SK-N-SH treated with all-trans-retinoic acid at 6 μM for 48 hours (cell line): ENCODE measurements around the gene STEAP1.
"Not testable (repeated sequence)": the region's sequence is repeated elsewhere in the genome, so short reads cannot be mapped to it uniquely, and the experiment has no call there.

ENCODE experiments used
- CREB5 ChIP-seq: fragments of 250-450 bp; sonication (Bioruptor Pico); IDR thresholded peaks from 2 replicates; pipeline ENCODE4 v1.5.1; 2020; ENCODE audit warnings: low read depth, mild to moderate bottlenecking, moderate library complexity
- CSRNP3 ChIP-seq: fragments of 250-450 bp; sonication (Bioruptor Pico); IDR thresholded peaks from 2 replicates; pipeline ENCODE4 v1.5.1; 2021; ENCODE audit warnings: mild to moderate bottlenecking, moderate library complexity
- GLIS3 ChIP-seq: fragments of 250-450 bp; sonication (Bioruptor Pico); IDR thresholded peaks from 2 replicates; pipeline ENCODE4 v1.5.0; 2020; ENCODE audit warnings: mild to moderate bottlenecking, moderate library complexity
- ISL1 ChIP-seq: fragments of 250-450 bp; sonication (Bioruptor Pico); IDR thresholded peaks from 2 replicates; pipeline ENCODE4 v2.1.2; 2022; ENCODE audit warnings: mild to moderate bottlenecking, moderate library complexity
- PATZ1 ChIP-seq: fragments of 250-450 bp; sonication (Bioruptor Pico); IDR thresholded peaks from 2 replicates; pipeline ENCODE4 v1.8.0; 2020; ENCODE audit warnings: mild to moderate bottlenecking, moderate library complexity, borderline replicate concordance
- PPARA ChIP-seq: fragments of 250-450 bp; sonication (Bioruptor Pico); IDR thresholded peaks from 2 replicates; pipeline ENCODE4 v1.5.0; 2020; ENCODE audit warnings: mild to moderate bottlenecking, borderline replicate concordance
- SNAI2 ChIP-seq: fragments of 250-450 bp; sonication (Bioruptor Pico); IDR thresholded peaks from 2 replicates; pipeline ENCODE4 v1.5.0; 2020; ENCODE audit warnings: mild to moderate bottlenecking, moderate library complexity
- TCF4 ChIP-seq: fragments of 250-450 bp; sonication (Bioruptor Pico); IDR thresholded peaks from 2 replicates; pipeline ENCODE4 v1.8.0; 2021; ENCODE audit warnings: mild to moderate bottlenecking, moderate library complexity, borderline replicate concordance
- TOX ChIP-seq: fragments of 250-450 bp; sonication (Bioruptor Pico); IDR thresholded peaks from 2 replicates; pipeline ENCODE4 v1.8.0; 2021; ENCODE audit warnings: mild to moderate bottlenecking, moderate library complexity, borderline replicate concordance
- TSHZ2 ChIP-seq: fragments of 250-450 bp; sonication (Bioruptor Pico); IDR thresholded peaks from 2 replicates; pipeline ENCODE4 v1.5.0; 2020; ENCODE audit warnings: mild to moderate bottlenecking, moderate library complexity
- ZC3H10 ChIP-seq: fragments of 250-450 bp; sonication (Bioruptor Pico); IDR thresholded peaks from 2 replicates; pipeline ENCODE4 v1.5.1; 2021; ENCODE audit warnings: mild to moderate bottlenecking, moderate library complexity
- ZFP3 ChIP-seq: fragments of 250-450 bp; sonication (Bioruptor Pico); IDR thresholded peaks from 2 replicates; pipeline ENCODE4 v1.5.0; 2020; ENCODE audit warnings: mild to moderate bottlenecking, moderate library complexity
- ZFP30 ChIP-seq: fragments of 450-650 bp; formaldehyde crosslinking; IDR thresholded peaks from 2 replicates; pipeline ENCODE4 v1.5.0; 2022; ENCODE audit warnings: mild to moderate bottlenecking, moderate library complexity
- ZNF70 ChIP-seq: fragments of 450-650 bp; formaldehyde crosslinking; IDR thresholded peaks from 2 replicates; pipeline ENCODE4 v1.5.0; 2020; ENCODE audit warnings: mild to moderate bottlenecking, moderate library complexity

GRCh38 chr7:90151884-90152283 is 2.4 kb upstream of the STEAP1 start:
- not testable (repeated sequence) for TF ChIP-seq GLIS3; ZFP3; ZFP30 (CRISPR knock-in tag); CSRNP3 (CRISPR knock-in tag); PATZ1 (CRISPR knock-in tag); TOX (CRISPR knock-in tag); ZNF70 (CRISPR knock-in tag); ISL1 (CRISPR knock-in tag); ZC3H10 (CRISPR knock-in tag); SNAI2 (CRISPR knock-in tag); PPARA; CREB5; TCF4; TSHZ2 (CRISPR knock-in tag)
